GM23338 (cell line): ENCODE measurements around the gene AGAP3. TPM values are rescaled to one million over a fixed set of nuclear protein-coding genes. Genes with fewer than 3 reads are reported as not detected.

Experiments used
- ATAC-seq: fragments of 200-7000 bp; cut with Tn5 transposase; 3 replicates; pipeline ENCODE4 v1.9.1; 2020
- DNase-seq: peaks from one replicate; pipeline ENCODE4 v3.0.0-alpha.2; 2015; ENCODE audit warnings: low spot score
- H2AFZ ChIP-seq: fragments of 200-600 bp; sonication (generic); 2 replicates; pipeline ENCODE4 v1.8.0; 2016; ENCODE audit warnings: antibody characterized with exemption, mild to moderate bottlenecking, moderate library complexity
- H3F3A ChIP-seq: fragments of 200-600 bp; sonication (generic); replicated peaks from 2 replicates; pipeline ENCODE4 v1.8.0; 2017; ENCODE audit warnings: antibody characterized with exemption, mixed run types, low read depth
- H3K27ac ChIP-seq: fragments of 200-600 bp; sonication (generic); 2 replicates; pipeline ENCODE4 v1.6.1; 2016; ENCODE audit warnings: low read depth
- H3K27me3 ChIP-seq: fragments of 200-600 bp; sonication (generic); 2 replicates; pipeline ENCODE4 v1.8.0; 2016; ENCODE audit warnings: mild to moderate bottlenecking, mixed run types, moderate library complexity; ENCODE audit not compliant: insufficient read depth
- H3K36me3 ChIP-seq: fragments of 200-600 bp; sonication (generic); 2 replicates; pipeline ENCODE4 v1.8.0; 2016; ENCODE audit warnings: mild to moderate bottlenecking; ENCODE audit not compliant: insufficient read depth
- H3K4me1 ChIP-seq: fragments of 200-600 bp; sonication (generic); 2 replicates; pipeline ENCODE4 v1.8.0; 2016; ENCODE audit warnings: mild to moderate bottlenecking, moderate library complexity; ENCODE audit not compliant: insufficient read depth
- H3K4me2 ChIP-seq: fragments of 200-600 bp; sonication (generic); 2 replicates; pipeline ENCODE4 v1.7.1; 2017; ENCODE audit warnings: mixed run types
- H3K4me3 ChIP-seq: fragments of 200-600 bp; sonication (generic); 2 replicates; pipeline ENCODE4 v1.6.1; 2016; ENCODE audit warnings: mixed run types
- H3K79me2 ChIP-seq: fragments of 200-600 bp; sonication (generic); replicated peaks from 2 replicates; pipeline ENCODE4 v1.8.0; 2017; ENCODE audit warnings: mild to moderate bottlenecking; ENCODE audit not compliant: insufficient read depth
- H3K9me2 ChIP-seq: fragments of 200-600 bp; sonication (generic); 2 replicates; pipeline ENCODE4 v1.8.0; 2017; ENCODE audit not compliant: insufficient read depth
- H4K20me1 ChIP-seq: fragments of 200-600 bp; sonication (generic); replicated peaks from 2 replicates; pipeline ENCODE4 v1.8.0; 2017; ENCODE audit warnings: mild to moderate bottlenecking; ENCODE audit not compliant: insufficient read depth
- H3K27ac Mint-ChIP-seq: 2 replicates; pipeline ENCODE4 v1.8.0; 2020; ENCODE audit warnings: inconsistent platforms, mild to moderate bottlenecking, moderate library complexity, mixed read lengths
- H3K27me3 Mint-ChIP-seq: 3 replicates; pipeline ENCODE4 v1.8.0; 2022; ENCODE audit warnings: low read depth, mild to moderate bottlenecking, moderate library complexity, mixed read lengths, inconsistent platforms; ENCODE audit not compliant: insufficient read depth, poor library complexity
- H3K36me3 Mint-ChIP-seq: 3 replicates; pipeline ENCODE4 v1.8.0; 2021; ENCODE audit warnings: low read depth, mild to moderate bottlenecking, inconsistent platforms, moderate library complexity, mixed read lengths
- H3K4me1 Mint-ChIP-seq: 3 replicates; pipeline ENCODE4 v1.8.0; 2020; ENCODE audit warnings: mild to moderate bottlenecking, inconsistent platforms, mixed read lengths
- H3K4me3 Mint-ChIP-seq: 3 replicates; pipeline ENCODE4 v1.8.0; 2021; ENCODE audit warnings: moderate library complexity, mild to moderate bottlenecking, inconsistent platforms, mixed read lengths
- H3K9me3 Mint-ChIP-seq: 3 replicates; pipeline ENCODE4 v1.8.0; 2020; ENCODE audit warnings: moderate library complexity, mild to moderate bottlenecking, inconsistent platforms, mixed read lengths
- CREB1 ChIP-seq: fragments of 250-450 bp; sonication (Bioruptor Pico); IDR thresholded peaks from 2 replicates; pipeline ENCODE4 v1.5.0; 2020; ENCODE audit warnings: low read depth, mild to moderate bottlenecking, moderate library complexity
- EZH2 ChIP-seq: fragments of 200-600 bp; sonication (generic); IDR thresholded peaks from one replicate; pipeline ENCODE4 v1.8.0; 2017; ENCODE audit warnings: antibody characterized with exemption, mild to moderate bottlenecking, low read depth; ENCODE audit not compliant: unreplicated experiment
- EZH2phosphoT487 ChIP-seq: fragments of 200-600 bp; sonication (generic); IDR thresholded peaks from one replicate; pipeline ENCODE4 v1.8.1; 2018; ENCODE audit warnings: antibody characterized with exemption; ENCODE audit not compliant: unreplicated experiment
- JUNB ChIP-seq: IDR thresholded peaks from one replicate; pipeline ENCODE4 v1.6.1; 2016; ENCODE audit warnings: antibody characterized with exemption; ENCODE audit not compliant: unreplicated experiment
- NANOG ChIP-seq: IDR thresholded peaks from 2 replicates; pipeline ENCODE4 v1.6.1; 2016; ENCODE audit warnings: antibody characterized with exemption, borderline replicate concordance
- POLR2AphosphoS5 ChIP-seq: IDR thresholded peaks from 2 replicates; pipeline ENCODE4 v1.6.1; 2016; ENCODE audit warnings: antibody characterized with exemption, low read depth
- STAT1 ChIP-seq: IDR thresholded peaks from one replicate; pipeline ENCODE4 v1.6.1; 2016; ENCODE audit warnings: antibody characterized with exemption; ENCODE audit not compliant: unreplicated experiment
- ZNF331 ChIP-seq: fragments of 250-450 bp; sonication (Bioruptor Pico); IDR thresholded peaks from 2 replicates; pipeline ENCODE4 v1.5.0; 2020; ENCODE audit warnings: low read depth, mild to moderate bottlenecking, moderate library complexity
- polyA plus RNA-seq: library from polyadenylated mRNA; unstranded; fragments of >200 nt; fragmentation: Nextera tagmentation; extraction: Ambion mirVana; gene quantifications from 2 replicates; pipeline ENCODE4 v1.2.1, GENCODE V29; 2016
- total RNA-seq: library from RNA; depleted of rRNA; stranded (reverse); fragments of >200 nt; shearing (Covaris generic); gene quantifications from 2 replicates; pipeline ENCODE4 v1.2.3, GENCODE V29; 2014
- TF ChIP-seq, protein P1 (sequence below): IDR thresholded peaks from 2 replicates; pipeline ENCODE4 v1.6.1; 2016; ENCODE audit warnings: antibody characterized with exemption
- TF ChIP-seq, protein P2 (sequence below): IDR thresholded peaks from one replicate; pipeline ENCODE4 v1.6.1; 2018; ENCODE audit warnings: antibody characterized with exemption; ENCODE audit not compliant: unreplicated experiment
- TF ChIP-seq, protein P3 (sequence below), 2 experiments: fragments of 200-600 bp in 1 of 2; sonication (generic) in 1 of 2; conservative IDR thresholded peaks; 2 replicates each; pipeline versions ENCODE4 v1.5.1 to v1.6.1; 2016 to 2017; ENCODE audit warnings: antibody characterized with exemption in 2 of 2, low read depth in 2 of 2, mild to moderate bottlenecking in 2 of 2, moderate library complexity in 1 of 2

Gene AGAP3
- total and polyA plus RNA-seq, 2 experiments from 2014 or later: 24.0 to 39.2 TPM

GRCh38 chr7:151121380-151122170 is 35.3 kb downstream of the AGAP3 start:
- Histone ChIP-seq H3K27ac (no peak overlapping the region), H3K4me3 (no peak overlapping the region), H3K4me1 (peaks cover 11% of the 10 kb centered on the region), H4K20me1 (peaks cover 26% of the 10 kb centered on the region), H3K27me3 (peaks cover 16% of the 10 kb centered on the region), H3K36me3 (no peaks in the 10 kb centered on the region; the same call in 1 of the 2 replicates), H2AFZ (no peak overlapping the region), H3K4me2 (no peak overlapping the region), H3F3A (peaks cover 17% of the 10 kb centered on the region), H3K9me2 (no peaks in the 10 kb centered on the region), H3K79me2 (no peaks in the 10 kb centered on the region)
- H3K4me3 Mint-ChIP-seq: no peak overlapping the region
- H3K9me3 Mint-ChIP-seq: no peaks in the 10 kb centered on the region
- DNase-seq: no peak
- H3K27me3 Mint-ChIP-seq: peaks cover 36% of the 10 kb centered on the region
- H3K4me1 Mint-ChIP-seq: peaks cover 29% of the 10 kb centered on the region
- peaks cover 36% of the 10 kb centered on the region for H3K36me3 Mint-ChIP-seq
- no peak overlapping the region for H3K27ac Mint-ChIP-seq
- TF ChIP-seq, protein P1, sequence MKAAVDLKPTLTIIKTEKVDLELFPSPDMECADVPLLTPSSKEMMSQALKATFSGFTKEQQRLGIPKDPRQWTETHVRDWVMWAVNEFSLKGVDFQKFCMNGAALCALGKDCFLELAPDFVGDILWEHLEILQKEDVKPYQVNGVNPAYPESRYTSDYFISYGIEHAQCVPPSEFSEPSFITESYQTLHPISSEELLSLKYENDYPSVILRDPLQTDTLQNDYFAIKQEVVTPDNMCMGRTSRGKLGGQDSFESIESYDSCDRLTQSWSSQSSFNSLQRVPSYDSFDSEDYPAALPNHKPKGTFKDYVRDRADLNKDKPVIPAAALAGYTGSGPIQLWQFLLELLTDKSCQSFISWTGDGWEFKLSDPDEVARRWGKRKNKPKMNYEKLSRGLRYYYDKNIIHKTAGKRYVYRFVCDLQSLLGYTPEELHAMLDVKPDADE: no peak
- TF ChIP-seq, protein P2, sequence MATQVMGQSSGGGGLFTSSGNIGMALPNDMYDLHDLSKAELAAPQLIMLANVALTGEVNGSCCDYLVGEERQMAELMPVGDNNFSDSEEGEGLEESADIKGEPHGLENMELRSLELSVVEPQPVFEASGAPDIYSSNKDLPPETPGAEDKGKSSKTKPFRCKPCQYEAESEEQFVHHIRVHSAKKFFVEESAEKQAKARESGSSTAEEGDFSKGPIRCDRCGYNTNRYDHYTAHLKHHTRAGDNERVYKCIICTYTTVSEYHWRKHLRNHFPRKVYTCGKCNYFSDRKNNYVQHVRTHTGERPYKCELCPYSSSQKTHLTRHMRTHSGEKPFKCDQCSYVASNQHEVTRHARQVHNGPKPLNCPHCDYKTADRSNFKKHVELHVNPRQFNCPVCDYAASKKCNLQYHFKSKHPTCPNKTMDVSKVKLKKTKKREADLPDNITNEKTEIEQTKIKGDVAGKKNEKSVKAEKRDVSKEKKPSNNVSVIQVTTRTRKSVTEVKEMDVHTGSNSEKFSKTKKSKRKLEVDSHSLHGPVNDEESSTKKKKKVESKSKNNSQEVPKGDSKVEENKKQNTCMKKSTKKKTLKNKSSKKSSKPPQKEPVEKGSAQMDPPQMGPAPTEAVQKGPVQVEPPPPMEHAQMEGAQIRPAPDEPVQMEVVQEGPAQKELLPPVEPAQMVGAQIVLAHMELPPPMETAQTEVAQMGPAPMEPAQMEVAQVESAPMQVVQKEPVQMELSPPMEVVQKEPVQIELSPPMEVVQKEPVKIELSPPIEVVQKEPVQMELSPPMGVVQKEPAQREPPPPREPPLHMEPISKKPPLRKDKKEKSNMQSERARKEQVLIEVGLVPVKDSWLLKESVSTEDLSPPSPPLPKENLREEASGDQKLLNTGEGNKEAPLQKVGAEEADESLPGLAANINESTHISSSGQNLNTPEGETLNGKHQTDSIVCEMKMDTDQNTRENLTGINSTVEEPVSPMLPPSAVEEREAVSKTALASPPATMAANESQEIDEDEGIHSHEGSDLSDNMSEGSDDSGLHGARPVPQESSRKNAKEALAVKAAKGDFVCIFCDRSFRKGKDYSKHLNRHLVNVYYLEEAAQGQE: no peak
- TF ChIP-seq EZH2phosphoT487: no peak
- TF ChIP-seq ZNF331: no peak
- no peak for TF ChIP-seq JUNB
- TF ChIP-seq, protein P3, sequence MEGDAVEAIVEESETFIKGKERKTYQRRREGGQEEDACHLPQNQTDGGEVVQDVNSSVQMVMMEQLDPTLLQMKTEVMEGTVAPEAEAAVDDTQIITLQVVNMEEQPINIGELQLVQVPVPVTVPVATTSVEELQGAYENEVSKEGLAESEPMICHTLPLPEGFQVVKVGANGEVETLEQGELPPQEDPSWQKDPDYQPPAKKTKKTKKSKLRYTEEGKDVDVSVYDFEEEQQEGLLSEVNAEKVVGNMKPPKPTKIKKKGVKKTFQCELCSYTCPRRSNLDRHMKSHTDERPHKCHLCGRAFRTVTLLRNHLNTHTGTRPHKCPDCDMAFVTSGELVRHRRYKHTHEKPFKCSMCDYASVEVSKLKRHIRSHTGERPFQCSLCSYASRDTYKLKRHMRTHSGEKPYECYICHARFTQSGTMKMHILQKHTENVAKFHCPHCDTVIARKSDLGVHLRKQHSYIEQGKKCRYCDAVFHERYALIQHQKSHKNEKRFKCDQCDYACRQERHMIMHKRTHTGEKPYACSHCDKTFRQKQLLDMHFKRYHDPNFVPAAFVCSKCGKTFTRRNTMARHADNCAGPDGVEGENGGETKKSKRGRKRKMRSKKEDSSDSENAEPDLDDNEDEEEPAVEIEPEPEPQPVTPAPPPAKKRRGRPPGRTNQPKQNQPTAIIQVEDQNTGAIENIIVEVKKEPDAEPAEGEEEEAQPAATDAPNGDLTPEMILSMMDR (conservative IDR thresholded peaks at IDR 0.05; ENCODE audit: low read depth in 2 of 2): no peak
- TF ChIP-seq CREB1 (CRISPR knock-in tag): no peak
- TF ChIP-seq EZH2: no peak
- TF ChIP-seq STAT1: no peak
- no peak for TF ChIP-seq POLR2AphosphoS5
- TF ChIP-seq NANOG: no peak
- no peak for ATAC-seq
